GM12873 (cell line): ENCODE data around the gene RPL10.

Source experiments
- CTCF ChIP-seq: IDR thresholded peaks from 2 replicates; pipeline ENCODE4 v1.5.1; 2012; ENCODE audit warnings: low read depth, mild to moderate bottlenecking, moderate library complexity, low read length, control low read depth; ENCODE audit not compliant: insufficient read depth; ENCODE audit errors: missing control alignments

RPL10 gene

GRCh38 chrX:154363706-154364439, 34.3 kb upstream of the RPL10 start:
- no peak for TF ChIP-seq CTCF

GRCh38 chrX:154365052-154365600, 33.1 kb upstream of the RPL10 start:
- no peak for TF ChIP-seq CTCF

DNA sequence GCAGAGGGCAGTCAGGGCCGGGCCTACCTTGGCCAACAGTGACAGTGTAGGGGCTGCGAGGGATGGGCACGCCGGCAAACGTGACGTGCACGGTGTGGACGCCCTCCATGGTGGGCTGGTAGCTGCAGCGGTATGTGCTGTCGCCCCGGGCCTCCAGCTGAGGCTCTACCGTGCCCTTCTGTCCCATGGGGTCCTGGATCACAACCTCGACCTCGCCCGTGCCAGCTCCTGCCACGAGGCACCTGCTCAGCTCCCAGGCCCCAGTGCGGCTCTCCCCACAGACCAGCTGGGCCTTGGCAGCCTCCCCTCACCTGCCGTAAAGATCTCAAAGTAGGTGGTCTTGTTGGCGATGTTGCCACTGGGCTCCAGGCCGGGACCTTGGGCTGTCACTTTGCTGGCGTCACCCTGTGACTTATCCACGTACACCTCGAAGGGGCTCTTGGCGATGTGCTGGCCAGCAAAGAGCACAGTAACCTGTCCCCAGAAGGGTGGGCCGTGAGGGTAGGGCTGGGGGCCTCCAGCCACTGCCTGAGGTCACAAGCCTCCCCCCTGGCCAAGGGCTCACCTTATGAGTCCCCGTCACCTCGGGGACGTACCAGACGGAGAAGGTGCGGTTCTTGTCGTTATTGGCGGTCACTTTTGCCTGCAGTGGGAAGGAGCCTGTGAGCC, 32.0 kb upstream of the RPL10 start:
- TF ChIP-seq CTCF = no peak

DNA sequence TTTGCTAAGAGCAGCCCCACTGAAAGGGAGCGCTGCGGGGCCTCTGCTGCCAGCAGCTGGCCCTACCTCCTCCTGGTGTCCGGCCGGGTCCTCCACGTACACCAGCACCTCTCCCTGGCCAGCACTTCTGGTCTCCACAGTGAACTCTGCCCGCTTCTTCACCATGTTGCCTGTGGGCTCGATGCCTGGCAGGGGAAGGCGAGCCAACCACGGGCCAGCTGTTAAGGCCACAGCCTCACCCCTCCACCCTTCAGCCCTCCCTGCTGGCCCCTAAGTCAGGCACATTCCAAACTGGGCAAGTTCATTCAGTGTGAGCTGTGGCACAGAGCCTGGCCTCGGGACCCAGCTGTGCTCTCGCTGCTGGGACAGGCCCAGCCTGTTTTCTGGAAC, 31.5 kb upstream of the RPL10 start:
- no peak for TF ChIP-seq CTCF

DNA sequence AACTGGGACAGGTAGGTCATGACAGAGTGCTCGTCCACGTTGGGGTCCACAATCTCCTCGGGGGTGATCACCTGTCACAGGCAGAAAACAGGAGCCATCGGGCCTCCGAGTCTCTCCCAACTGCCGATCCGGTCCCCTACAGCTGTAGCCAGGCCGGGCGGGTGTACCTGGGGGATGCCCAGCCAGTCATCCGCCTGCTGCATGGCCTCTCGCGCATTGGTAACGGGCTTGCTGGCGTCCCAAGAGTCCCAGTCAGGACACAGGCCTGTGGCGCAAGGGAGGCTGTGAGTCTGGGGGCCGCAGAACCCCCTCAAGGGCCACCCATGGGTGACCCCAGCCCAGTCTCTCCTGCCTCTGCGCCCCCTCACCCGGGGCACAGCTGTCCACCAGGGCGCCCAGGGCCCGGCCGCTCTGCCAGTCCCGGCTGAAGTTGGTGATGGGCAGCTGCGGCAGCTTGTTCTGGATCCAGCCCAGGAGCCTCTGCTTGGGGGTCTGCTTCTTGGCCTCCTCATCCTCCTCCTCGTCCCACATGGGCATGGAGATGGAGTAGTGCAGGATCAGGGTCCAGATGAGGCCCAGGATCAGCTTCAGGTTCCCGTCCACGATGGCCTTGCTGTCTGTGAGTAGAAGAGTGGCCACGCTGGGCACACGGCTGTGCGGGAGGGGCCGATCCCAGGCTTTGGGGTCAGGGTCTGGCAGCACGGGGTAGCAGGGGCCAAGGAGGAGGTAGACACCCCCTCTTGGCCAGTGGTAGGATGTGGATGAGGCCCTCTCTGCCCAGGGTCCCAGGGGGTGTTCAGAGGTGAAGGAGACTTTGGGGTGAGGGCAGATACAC, 30.5 kb upstream of the RPL10 start:
- no peak for TF ChIP-seq CTCF

DNA sequence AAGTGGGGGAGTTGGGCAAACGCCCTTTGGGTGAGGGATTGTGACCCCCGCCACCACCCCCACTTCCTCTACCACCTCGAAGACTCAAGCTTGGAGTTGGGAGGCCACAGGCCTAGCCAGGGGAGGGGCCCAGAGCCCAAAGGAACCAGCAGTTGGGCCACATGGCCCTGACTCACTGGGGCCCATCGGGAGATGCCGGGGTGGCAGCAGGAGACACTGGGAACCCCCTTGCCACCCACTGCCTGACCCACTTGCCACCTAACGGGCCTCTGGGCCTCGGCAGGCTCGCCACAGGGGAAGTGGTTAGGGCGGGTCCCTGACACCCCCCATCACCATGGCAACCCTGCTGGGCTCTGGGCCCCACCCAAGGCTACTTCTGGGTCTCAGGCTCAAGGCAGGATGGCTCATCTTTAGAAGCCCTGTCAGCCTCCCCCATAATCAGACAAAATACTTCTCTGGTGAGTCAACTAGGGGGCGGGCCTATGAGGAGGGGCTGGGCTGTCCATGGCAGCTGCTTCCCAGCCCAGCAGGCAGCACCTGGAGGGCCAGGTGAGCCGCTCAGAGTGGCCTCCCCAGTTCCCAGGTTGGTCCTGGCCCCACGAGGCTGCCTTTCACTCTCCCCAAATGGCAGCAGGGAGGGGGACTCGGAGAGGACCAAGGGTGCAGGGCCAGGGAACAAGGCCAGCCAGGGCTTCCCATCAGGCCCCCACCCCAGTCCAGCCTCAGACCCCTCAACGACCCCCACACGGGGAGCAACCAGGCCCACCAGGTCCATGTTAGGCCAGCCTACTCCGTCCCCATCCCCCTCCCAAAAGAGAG, 29.3 kb upstream of the RPL10 start:
- no peak for TF ChIP-seq CTCF
